Measurements from ENCODE around the gene HSPA1A. TPM values are rescaled to one million over a fixed set of nuclear protein-coding genes. Genes with fewer than 3 reads are reported as not detected.
"Not testable (repeated sequence)": the region's sequence is repeated elsewhere in the genome, so short reads cannot be mapped to it uniquely, and the experiment has no call there.

Gene HSPA1A
- total RNA-seq, 1 donor from 2014 or later = 131 TPM

- DNase-seq (ENCODE audit: low read depth) = peak; percentile 92
These were observed 19.3 kb downstream of the HSPA1A start for GRCh38 chr6:31834367-31835250.

GRCh38 chr6:31836047-31836473, 20.7 kb downstream of the HSPA1A start:
- DNase-seq (ENCODE audit: low read depth) = peak; percentile 28

GRCh38 chr6:31836474-31837368, 21.4 kb downstream of the HSPA1A start:
- DNase-seq (ENCODE audit: low read depth) = peak; percentile 61

DNA sequence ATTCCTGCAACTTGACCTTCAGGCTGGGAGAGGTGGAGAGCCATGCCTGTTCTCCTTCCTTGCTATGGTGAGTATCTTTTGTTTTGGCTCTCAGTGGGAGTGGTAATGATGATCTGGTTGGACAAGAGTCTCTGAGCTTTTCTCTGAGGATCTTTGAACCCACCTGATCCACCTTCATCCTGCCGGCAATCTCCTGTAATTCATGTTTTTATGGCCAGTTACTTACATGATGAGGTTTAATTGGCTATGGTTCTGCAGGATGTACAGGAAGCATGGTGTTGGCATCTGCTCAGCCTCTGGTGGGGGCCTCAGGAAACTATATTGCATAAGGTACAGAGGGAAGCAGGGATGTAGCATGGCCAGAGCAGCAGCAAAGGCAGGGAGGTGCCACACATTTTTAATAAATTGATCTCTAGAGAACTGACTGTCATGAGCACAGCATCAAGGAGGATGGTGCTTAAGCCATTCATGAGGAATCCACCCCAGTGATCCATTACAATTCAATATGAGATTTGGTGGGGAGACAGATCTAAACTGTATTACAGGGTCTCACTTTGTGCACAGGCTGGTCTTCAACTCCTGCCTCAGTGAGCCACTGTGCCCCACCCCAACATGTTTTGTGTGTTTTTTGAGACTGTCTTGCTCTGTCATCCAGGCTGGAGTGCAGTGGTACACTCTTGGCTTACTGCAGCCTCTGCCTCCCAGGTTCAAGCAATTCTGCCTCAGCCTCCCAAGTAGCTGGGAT, 22.2 kb downstream of the HSPA1A start:
- DNase-seq (ENCODE audit: low read depth) = no peak

GRCh38 chr6:31838114-31838553, 22.8 kb downstream of the HSPA1A start:
- not testable (repeated sequence) for DNase-seq (ENCODE audit: low read depth)

GRCh38 chr6:31838968-31839367, 23.6 kb downstream of the HSPA1A start:
- no peak for DNase-seq (ENCODE audit: low read depth)

GRCh38 chr6:31839779-31840126, 24.4 kb downstream of the HSPA1A start:
- DNase-seq (ENCODE audit: low read depth) = not testable (repeated sequence)

DNA sequence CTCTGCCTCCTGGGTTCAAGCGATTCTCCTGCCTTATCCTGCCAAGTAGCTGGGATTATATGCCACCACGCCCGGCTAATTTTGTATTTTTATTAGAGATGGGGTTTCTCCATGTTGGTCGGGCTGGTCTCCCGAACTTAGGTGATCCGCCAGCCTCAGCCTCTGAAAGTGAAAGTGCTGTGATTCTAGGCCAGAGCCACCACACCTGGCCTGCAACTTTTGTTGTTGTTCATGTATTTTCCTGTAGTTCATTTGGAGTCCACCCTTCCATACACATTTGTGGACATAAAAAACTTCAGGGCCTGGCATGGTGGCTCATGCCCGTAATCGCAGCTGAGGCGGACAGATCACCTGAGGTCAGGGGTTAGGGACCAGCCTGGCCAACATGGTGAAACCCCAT, 26.7 kb downstream of the HSPA1A start:
- no peak for DNase-seq (ENCODE audit: low read depth)

- DNase-seq (ENCODE audit: low read depth) = no peak
These were observed 29.2 kb downstream of the HSPA1A start for GRCh38 chr6:31844507-31844906.

GRCh38 chr6:31847276-31847978, 32.1 kb downstream of the HSPA1A start:
- DNase-seq (ENCODE audit: low read depth) = no peak

DNA sequence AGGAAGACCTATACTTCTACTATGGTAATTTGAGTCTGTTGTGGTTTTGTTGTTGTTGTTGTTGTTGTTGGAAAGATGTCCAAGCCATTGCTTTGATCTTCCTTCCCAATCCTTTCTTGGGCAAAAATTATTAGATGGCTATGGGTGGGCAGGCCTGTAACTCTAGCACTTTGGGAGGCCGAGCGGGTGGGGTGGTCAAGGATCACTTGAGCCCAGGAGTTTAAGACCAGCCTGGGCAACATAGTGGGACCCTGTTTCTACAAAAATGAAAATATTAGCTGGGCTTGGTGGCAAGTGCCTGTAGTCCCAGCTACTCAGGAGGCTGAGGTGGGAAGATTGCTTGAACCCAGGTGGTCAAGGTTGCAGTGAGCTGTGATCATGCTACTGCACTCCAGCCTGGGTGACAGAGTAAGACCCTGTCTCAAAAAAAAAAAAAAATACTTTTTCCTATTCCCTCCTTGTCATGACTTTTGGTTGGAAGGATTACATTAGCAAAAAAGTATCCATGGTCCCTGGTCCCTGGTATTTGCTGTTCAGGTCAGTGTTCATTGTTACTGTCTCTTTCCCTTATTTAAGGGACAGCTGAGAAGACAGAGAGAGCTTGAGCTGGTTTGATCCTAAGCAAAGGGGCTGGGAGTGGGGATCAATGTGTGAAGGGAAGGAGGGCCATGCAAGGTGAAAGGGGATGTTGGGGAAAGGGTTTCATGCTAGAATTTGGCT, 35.6 kb downstream of the HSPA1A start:
- no peak for DNase-seq (ENCODE audit: low read depth)

- no peak for DNase-seq (ENCODE audit: low read depth)
These were observed 36.1 kb downstream of the HSPA1A start for GRCh38 chr6:31851485-31851832.

- DNase-seq (ENCODE audit: low read depth) = not testable (repeated sequence)
These were observed 36.8 kb downstream of the HSPA1A start for GRCh38 chr6:31851980-31852718.

DNA sequence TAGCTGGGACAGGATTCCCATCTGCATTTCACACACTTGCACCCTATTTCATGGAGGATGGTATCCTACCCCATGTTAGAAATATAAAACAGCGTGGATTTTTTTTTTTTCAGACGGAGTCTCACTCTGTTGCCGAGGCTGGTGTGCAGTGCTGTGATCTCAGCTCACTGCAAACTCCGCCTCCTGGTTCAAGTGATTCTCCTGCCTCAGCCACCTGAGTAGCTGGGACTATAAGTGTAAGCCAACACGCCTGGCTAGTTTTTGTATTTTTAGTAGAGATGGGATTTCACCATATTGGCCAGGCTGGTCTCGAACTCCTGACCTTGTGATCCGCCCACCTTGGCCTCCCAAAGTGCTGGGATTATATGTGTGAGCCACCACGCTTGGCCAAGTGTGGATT, 42.4 kb downstream of the HSPA1A start:
- DNase-seq (ENCODE audit: low read depth) = not testable (repeated sequence)

GRCh38 chr6:31858707-31859106, 43.4 kb downstream of the HSPA1A start:
- no peak for DNase-seq (ENCODE audit: low read depth)

- DNase-seq (ENCODE audit: low read depth) = no peak
These were observed 44.6 kb downstream of the HSPA1A start for GRCh38 chr6:31859923-31860322.

- no peak for DNase-seq (ENCODE audit: low read depth)
These were observed 45.0 kb downstream of the HSPA1A start for GRCh38 chr6:31860349-31860748.

- DNase-seq (ENCODE audit: low read depth) = no peak
These were observed 45.8 kb downstream of the HSPA1A start for GRCh38 chr6:31861150-31861549.

DNA sequence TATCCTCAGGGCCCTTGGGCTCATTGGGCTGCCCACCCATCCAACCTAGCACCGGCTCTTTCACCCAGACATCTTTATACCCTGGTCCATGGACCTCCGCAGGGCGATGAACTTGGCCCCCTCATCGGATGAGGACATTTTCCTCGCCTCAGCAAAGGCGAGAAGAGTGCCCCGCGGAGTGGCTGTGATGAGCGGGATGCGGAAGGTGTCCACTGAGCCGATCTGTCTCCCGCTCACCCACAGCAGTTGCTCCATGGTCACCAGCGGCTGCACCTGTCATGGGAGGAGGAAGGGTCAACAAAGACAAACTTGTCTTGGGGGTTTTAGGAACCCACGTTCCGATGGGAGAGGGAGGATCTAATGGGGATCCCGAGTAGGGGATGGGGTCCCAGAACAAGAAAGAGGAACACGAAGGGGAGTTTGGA, 46.6 kb downstream of the HSPA1A start:
- DNase-seq (ENCODE audit: low read depth) = peak; percentile 65

All from myocyte (in vitro differentiated cells).